ENCODE data around the gene ANO4.
"Not testable (repeated sequence)": the region's sequence is repeated elsewhere in the genome, so short reads cannot be mapped to it uniquely, and the experiment has no call there.

The ANO4 gene

DNA sequence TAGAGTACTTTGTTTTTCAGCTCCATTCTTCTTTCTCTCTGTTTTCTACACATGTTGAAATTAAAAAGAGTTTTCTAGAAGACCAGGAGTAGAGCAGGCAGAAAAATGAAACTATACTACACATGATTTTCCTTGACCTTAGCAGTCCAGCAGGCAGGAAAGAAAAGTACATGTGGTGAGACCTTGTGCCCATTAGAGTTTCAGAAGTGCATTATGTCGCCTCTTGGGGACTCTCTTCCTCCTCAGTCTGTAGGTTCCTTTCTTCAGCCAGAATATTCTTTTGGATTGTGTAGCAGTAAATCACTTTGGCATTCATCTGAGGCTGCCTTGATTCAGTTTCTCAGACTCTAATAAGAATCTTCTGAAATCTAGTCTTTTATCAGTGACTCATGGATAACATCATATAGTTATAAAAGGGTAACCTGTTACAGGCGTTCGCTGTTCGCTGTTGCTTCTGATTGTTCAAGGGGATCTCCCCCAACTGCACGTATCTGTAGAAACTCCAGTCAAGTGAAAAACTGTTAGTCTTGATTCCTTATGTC, 161.8 kb downstream of the ANO4 start:
- no peak for DNase-seq

DNA sequence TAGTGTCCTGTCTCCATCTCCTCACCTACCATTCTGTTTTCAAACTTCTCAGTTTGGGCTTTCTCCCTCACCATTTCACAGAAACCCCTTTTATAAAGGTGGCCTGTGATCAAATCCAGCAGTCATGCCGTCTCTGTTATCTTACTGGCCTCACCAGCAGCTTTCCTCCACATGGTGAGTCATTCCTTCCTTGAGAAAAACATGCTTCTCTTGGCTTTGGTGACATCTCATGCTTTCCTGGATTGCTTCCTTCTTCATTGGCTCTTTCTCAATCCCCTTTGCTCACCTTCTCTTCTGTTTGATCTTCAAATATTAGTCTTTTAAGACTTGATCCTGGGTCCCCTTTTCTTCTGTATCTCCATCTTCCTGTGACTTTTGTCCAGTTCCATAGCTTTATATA, 164.9 kb downstream of the ANO4 start:
- no peak for DNase-seq

DNA sequence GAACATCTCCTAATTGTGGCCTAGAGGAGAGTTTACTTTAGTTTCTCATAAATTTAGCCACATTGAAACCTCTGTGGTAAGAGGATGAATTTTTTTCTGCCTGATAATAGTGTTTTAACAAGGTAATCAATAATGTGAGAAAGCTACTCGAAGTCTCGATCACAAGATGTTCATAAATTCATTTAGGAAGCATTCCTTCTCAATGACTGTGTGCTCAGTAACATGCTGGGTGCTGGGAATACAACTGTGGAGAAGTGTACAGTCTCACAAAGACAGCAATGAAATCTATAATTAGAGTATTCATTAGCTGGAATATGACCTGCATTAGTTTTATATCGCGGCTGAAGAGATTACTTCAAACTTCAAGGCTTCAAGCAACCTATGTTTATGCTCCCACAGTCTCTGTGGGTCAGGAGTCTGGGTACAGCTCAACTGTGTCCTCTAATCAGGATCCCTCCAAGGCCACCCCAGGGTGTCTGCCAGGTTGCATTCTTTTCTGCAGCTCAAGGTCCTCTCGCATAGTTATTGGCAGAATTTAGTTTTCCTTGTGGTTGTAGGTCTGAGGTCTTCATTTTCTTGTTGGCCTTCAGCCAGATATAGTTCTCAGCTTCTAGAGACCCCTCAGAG, 167.6 kb downstream of the ANO4 start:
- DNase-seq = no peak

DNA sequence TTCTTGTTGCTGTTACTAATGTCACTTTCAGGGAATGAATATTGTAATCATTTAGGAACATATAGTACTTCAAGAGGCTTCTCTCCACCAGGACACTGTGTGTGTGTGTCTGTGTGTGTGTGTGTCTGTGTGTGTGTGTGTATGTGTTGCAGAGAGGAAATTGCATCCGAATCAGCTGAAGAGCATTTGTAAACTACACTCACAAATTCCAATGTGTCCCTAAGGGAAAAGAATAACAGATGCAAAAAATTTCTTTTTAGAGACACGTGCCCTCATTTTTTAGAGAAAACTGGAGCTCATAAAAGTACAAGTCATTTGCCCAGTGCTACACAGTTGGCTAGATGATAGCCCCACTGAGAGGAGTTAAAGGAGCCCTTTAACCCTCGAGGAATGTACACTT, 168.8 kb downstream of the ANO4 start:
- no peak for DNase-seq

DNA sequence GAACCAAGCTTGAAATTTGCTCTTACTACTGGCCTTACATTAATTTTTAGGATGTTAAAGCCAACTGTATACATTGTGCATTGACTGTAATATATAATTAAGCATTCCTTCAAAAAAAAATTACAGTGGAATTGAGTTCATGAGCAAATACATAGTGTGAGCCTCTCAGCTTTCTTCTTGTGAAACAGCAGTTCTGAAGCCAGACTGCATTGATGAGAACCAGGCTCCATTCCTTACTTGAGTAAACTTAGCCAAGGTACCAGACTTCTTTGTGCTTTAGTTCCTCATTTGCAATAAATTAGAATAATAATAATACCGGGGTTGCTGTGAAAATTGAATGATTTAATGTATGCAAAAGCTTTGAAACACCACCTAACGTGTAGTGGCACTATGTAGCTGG, 169.5 kb downstream of the ANO4 start:
- DNase-seq = no peak

DNA sequence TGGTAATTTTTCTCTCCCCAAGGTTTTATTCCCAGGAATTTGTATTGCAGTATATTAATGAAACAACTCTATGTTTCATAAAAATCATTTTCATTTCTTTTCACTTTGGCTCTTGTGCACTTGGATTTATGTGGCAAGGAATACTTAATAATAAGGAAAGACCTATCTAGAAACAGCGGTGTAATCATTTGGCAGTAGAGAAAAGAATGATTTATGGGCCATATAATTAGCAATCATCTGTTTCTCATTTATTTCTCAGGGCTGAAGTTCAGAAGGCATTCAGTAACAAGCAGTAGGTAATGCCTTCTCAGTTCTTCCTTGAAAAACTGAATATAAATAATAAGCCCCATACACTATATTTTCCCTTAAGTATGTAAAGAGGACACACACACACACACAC, 172.6 kb downstream of the ANO4 start:
- DNase-seq = no peak

DNA sequence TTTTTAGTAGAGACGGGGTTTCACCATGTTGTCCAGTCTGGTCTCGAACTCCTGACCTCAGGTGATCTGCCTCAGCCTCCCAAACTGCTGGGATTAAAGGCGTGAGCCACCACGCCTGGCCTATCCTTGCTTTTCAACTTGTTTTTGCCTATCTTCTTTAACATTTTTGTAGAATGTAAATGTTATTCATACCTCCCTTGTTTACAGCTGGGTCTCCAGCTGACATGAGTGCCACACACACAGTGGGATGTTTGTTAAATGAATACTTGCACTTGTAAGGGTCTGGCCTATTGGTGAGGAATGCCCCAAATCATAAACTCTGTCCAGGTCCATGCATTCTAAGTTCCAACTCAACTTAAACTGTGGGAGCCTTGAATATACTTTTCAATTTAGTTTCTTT, 176.3 kb downstream of the ANO4 start:
- no peak for DNase-seq

DNA sequence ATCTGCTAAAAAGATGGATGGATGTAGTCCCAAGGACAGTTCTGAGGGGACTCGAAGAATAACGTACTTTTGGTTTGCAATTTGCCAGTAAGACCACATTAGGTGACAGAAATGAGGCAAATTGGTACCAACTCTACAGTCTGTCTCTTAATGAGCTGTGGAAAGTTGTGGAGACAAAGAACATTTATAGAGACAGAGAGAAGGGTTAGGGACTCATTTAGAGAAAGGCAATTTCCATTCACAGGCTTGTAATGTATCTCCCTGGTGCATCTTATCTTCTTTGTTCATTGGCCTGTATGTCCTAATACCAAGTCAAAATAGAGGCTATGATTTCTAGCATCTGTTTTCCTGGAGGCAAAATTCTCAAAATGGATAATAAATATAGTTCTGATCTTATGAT, 177.5 kb downstream of the ANO4 start:
- no peak for DNase-seq

DNA sequence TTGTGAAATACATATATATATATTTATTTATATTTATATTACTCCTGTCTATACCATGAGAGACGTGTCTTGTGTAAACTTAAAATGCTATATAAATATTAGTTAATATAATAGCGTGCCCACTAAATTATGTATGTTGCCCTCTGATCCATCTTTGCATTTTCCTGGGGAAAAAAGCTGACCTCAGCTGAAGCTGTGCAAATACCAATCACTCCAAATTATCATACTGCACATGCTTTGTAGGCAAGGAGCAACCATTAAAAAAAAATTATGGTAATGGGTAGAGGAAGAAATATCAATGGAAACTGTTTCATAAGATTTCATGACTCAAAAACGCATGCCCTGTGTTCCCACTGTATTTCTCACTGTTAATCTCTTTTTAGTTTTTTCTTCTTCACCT, 179.8 kb downstream of the ANO4 start:
- DNase-seq = no peak

DNA sequence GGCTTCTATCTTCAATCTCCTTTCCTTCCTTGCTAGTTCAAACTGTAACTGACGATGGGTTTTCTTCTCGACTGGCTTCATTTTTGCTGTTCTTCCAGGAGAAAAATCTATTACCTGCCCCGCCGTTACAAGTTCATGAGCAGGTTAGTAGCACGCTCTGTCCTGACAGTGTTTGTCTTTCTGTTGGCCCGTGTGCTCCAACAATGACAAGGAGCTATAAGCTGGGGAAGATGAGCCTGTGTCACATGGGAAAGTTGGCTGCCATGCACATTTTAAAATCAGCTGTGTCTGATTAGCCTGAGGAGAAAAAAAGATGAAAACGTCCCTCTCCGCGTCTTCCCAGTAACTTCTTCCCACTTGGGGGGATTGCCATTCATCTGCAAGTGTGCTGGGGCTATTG, 180.2 kb downstream of the ANO4 start:
- no peak for DNase-seq

DNA sequence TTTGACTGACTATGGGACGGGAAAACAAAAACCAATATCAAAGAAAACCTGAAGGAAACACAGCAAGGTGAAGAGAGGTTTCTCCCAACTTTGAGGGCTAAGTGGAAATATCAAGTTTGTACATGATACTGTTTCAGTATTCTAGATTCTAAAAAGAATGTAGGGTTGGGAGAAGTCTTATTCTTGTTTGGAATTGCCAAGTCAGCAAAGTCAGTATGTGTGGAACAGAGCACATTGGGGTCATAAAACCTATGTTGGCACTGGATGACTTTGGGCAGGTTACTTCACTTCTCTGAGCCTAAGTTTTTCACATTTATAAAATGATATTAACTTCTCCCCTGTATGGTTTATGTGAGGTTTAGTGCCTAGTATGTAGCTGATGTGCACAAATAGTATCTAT, 182.2 kb downstream of the ANO4 start:
- no peak for DNase-seq

DNA sequence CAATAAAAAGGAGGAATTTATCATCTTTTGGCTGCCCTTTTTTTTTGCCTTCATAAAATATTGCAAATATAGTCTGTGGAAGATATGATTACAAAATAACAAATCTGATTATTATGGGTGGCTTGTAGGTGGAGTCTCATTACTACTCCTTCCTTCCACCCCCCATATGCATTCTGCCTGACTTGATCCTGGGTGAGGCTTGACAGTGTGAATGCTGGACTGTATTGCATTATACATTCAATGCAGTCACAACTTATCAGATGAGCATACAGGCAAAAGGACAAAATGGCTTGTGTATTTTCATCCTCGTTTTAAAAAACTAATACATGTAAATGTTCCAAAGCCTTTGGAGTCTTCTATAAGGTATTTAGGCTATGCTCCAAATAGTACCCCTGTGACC, 186.3 kb downstream of the ANO4 start:
- DNase-seq = no peak

DNA sequence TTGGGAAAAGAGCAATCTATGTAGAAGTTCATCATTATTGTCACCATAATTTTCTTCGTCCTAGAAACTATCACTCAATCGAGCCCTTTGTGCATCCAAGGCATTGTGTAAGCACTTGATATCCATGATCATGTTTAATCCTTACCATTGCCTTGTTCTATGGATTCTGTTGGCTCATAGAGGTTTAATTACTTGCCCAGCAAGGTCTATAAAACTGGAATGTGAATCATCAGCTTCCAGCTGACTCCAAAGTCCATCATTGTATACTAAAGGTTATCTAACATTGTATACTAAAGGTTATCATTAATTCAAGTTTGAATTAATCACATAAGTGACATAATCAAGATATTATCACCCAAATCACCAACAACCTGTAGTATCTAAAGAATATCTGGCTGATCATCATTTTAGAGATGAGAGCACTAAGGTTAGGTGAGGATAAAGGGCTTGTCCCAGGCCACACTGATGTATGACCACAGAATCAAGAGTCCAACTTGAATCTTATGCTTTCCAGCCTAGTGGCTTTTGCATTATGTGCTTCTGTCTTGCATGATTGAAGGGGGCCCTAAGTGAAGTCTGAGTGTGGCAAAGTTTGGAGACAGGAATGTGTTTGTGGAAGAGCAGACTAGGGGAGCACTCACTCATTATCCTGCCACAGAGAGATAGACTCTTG, 188.1 kb downstream of the ANO4 start:
- DNase-seq = no peak

DNA sequence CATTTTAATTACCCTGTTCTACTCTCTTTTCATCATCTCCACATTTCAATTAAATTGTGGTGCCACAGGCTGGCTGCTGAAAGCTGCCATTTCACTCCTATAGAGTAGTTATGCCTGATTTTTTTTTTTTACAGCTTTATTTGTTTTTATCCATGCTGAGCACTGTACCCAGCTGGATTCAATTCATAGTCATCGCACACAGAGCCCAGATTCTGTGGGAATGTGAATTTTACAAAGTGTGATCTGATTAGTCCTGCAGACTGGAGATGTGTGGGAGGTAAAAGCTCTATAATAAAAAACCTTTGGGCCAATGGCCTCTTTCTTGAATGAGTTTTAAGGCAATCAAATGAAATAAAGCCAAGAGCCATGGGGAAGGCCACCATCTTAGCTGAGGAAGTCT, 190.2 kb downstream of the ANO4 start:
- DNase-seq = no peak

DNA sequence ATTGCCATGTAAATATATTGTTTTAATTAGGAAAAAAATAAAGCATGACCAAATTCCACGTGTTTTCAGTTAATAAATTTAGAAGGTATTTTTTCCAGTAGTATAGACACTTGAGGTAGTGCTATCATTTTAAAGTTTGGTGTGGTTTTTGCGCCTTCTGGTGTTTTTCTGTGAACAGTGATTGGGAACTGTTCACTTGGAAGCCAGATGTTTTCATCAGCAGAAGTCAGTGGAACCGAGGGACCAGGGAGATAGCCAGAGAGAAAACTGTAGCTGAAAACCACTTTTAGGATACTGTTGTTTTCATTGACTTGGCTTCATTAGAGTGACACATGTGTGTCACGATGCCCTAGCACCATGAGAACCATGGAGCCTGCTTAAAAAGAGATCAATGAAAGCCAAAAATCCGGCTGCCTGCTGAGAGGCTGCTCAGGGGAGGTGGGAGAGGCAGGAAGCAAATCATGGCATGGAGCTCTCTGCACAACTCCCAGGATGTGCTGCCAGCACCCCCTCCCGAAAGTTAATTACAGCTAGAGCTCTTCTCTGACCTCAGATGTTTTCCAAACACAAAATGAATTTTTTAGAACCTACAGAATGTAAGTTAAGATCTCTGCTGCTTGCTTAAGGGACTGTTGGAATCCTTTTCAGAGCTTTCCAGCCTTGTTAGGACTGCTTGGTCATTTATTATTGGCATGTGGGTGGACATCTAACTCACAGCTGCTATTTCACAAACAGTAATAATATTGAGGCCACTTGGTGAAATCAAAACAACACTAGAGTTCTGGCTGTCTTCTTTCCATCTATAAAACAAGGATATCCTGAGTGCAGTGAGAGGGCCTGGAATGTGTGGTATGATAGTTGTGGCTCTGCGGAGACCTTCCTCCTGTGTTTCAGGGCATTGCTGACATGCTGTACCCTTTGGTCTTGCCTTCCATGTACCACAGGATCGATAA, 192.3 kb downstream of the ANO4 start:
- DNase-seq = no peak

DNA sequence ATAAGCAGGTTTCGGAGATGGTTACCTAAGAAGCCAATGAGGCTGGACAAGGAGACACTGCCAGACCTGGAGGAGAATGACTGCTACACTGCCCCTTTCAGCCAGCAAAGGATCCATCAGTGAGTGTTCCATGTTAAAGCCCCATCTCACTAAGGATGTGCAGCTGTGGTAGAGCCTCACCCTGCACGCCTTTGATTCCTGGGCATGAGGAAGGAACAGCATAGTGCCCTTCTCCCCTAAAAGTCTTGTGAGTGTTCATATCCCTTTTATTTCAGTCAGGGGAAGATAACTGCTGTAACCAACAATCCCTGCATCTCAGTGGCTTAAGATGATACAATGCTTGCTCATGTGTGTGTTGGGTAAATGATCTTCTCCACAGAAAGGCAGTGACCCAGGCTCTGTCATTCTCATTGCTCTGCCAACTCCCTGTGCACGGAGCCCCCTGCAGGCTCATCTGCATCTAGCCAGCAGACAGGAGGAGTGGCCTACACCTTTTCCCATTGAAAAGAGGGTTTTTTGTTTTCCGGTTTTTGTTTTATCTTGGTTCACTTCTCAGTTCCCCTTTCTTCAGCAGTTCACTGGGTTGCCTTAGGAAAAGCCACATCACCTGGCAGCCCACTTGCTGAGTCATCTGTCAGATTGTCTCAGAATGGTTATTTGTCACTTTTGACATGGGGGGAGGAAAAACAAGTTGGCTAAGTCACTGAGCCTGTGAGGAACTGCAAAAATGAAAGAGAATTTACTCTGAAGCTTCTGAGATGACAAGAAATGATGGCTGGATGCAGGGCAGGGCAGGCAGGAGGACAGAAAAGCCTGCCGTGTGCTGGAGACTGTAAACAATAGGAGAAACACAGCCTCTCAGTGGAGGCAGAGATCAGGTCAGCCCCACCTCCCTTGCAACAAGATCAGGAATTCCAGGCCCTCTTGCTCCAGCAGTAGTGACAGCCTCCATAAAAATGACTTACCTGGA, 193.3 kb downstream of the ANO4 start:
- peak; percentile 83 for DNase-seq

DNA sequence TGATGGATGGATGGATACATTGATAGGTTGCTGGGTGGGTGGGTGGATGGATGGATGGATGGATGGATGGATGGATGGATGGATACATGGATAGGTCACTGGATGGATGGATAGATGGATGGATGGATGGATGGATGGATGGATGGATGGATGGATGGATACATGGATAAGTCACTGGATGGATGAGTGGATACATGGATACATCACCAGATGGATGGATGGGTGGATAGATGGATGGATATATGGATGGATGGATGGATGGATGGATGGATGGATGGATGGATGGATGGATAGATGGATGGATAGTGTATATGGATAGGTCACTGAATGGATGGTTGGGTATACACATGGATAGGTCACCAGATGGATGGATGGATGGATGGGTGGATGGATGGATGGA, 194.9 kb downstream of the ANO4 start:
- DNase-seq = not testable (repeated sequence)

DNA sequence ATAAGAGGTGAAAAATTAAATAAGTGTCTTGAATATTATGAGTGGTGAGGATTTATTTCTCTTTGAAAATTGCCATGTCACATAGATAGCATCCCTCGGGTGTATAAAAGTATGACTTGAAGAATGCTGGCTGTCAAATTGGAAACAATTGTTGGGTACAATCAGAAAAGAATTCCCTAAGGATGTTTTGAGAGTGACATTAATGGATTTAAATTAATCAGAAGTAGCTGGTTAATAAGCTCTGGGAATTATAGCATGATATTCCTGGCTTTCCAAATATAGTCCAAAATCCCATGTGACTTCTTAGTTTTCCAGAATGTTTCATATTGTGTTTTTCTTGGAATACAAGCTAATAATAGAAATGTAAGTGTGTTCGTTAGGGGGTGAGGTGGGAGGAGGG, 196.5 kb downstream of the ANO4 start:
- DNase-seq = no peak

DNA sequence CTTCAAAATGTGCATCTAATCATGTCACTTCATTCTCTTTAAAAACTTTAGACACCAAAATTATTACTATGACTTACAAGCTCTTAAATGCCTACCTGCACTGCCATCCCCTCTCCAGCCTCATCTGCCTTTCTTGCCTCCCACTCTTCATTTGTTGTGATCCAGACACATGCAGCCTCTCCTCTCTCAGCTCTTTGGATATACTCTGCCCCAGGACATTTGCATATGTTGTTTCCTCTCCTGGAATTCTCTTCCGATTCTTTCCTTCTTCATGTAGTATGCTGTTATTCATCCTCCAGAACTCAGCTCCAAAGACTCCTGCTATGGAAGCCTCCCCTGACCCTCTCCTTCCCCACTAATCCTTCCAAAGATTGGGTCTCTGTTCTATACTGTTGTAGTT, 197.6 kb downstream of the ANO4 start:
- DNase-seq = no peak

DNA sequence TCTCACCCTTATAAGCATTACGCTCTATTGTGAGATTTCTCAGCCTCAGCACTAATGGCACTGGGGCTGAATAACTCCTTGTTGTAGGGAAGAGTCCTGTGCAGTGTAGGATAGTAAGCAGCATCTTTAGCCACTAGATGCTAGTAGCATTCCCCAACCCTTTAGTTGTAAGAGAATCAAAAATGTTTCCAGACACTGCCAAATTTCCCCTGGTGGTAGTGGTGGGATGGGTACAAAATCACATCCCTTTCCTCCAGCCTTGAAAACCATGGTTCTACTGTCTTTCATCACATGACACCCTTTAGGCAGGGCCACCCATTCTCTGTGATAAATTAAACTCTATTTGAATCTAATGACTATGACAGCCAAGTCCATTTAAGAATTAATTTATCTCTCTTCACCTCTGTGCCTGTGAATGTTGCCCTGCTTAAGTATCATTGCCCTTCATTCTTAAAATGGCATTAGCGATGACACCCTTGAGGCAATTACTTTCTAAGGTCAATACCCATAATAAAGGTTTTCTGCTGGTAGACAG, 199.4 kb downstream of the ANO4 start:
- no peak for DNase-seq

DNA sequence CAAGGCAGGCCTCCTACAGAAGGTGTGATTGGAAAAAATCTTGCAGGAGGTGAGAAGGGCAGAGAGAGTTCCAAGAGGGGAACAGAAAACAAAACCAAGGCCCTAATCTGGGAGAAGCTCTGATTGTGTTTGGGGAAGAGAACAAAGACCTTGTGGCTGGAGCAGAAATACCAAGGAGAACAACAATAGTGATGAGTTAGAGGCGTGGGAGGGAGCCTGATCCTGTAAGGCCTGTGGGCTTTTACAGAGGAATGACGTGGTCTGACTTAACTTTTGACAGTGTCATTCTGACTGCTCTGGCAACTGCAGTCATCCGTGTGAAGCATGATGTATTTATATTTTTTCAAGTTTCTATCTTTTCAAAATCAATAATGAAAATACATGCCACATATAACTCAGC, 200.6 kb downstream of the ANO4 start:
- no peak for DNase-seq

DNA sequence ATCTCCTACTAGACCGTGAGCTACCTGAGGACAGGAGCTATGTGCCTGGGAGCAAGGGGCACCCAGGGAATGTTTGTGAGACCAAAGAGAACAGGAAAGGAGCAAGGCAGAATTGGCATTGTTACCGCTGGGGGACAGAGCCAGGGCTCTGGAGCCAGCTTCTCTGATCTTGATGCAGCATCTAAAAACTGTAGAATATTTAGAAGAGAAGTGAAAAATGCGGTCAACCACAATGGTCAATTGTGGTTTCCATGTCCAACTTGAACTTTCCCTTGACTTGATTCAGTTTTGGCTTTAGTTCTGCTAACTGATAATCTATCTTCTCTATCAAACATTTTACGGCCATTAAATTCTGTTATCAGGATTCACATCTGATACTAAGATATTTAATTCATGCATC, 201.2 kb downstream of the ANO4 start:
- no peak for DNase-seq
